Activated naive CD4-positive, alpha-beta T cell treated with anti-CD3 and anti-CD28 coated beads, Interleukin-2, amount 50 U/mL, for 24 hours (primary cell): ENCODE results near the gene NEDD4L.
A peak's percentile ranks its signal among the peaks of the same experiment; 100 is the strongest.

Experiments
- H3K27ac Mint-ChIP-seq: one replicate; pipeline ENCODE4 v1.8.0; 2021; ENCODE audit warnings: mild to moderate bottlenecking, mixed read lengths
- H3K27me3 Mint-ChIP-seq: one replicate; pipeline ENCODE4 v1.8.0; 2021; ENCODE audit warnings: mixed read lengths
- H3K36me3 Mint-ChIP-seq: one replicate; pipeline ENCODE4 v1.8.0; 2021; ENCODE audit warnings: mixed read lengths
- H3K4me1 Mint-ChIP-seq: one replicate; pipeline ENCODE4 v1.8.0; 2021; ENCODE audit warnings: mixed read lengths
- H3K4me3 Mint-ChIP-seq: one replicate; pipeline ENCODE4 v1.8.0; 2021; ENCODE audit warnings: mild to moderate bottlenecking, mixed read lengths
- H3K9me3 Mint-ChIP-seq: one replicate; pipeline ENCODE4 v1.8.0; 2021; ENCODE audit warnings: mixed read lengths

Gene NEDD4L

GRCh38 chr18:58315041-58315440 lies 271.0 kb downstream of the NEDD4L start:
- Mint-ChIP-seq H3K4me3 (no peak overlapping the region), H3K9me3 (no peaks in the 10 kb centered on the region), H3K4me1 (peaks cover 72% of the 10 kb centered on the region), H3K27ac (peak overlapping the region; percentile 23), H3K27me3 (no peaks in the 10 kb centered on the region), H3K36me3 (no peaks in the 10 kb centered on the region)

DNA sequence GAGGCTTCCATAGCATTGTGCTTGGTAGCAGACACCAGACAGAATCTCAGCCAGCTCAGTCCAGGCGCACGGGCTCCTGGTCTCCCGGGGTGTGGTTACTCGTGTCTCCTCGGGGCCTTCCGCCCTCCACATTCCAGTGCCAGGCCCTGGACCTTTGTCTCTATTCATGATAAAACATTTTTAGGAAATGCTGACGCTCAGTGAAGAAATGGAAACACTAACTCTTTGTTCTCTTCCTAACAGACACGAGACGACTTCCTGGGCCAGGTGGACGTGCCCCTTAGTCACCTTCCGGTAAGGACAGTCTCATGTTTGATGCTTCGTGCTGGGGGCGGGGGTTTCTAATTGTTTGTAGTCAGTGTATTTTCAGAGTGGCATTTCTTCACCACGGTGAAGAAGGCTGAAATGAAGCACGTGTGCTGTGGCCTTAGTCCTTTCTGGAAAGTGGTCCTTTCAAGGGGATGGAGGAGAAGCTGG lies 271.8 kb downstream of the NEDD4L start:
- H3K9me3 Mint-ChIP-seq = no peaks in the 10 kb centered on the region
- peaks cover 65% of the 10 kb centered on the region for H3K4me1 Mint-ChIP-seq
- no peak overlapping the region for H3K4me3 Mint-ChIP-seq
- no peaks in the 10 kb centered on the region for H3K36me3 Mint-ChIP-seq
- H3K27ac Mint-ChIP-seq = peak overlapping the region; percentile 53
- H3K27me3 Mint-ChIP-seq = no peaks in the 10 kb centered on the region

- H3K4me3 Mint-ChIP-seq = no peak overlapping the region
- peaks cover 62% of the 10 kb centered on the region for H3K4me1 Mint-ChIP-seq
- no peaks in the 10 kb centered on the region for H3K36me3 Mint-ChIP-seq
- no peak overlapping the region for H3K27ac Mint-ChIP-seq
- no peaks in the 10 kb centered on the region for H3K9me3 Mint-ChIP-seq
- no peaks in the 10 kb centered on the region for H3K27me3 Mint-ChIP-seq
Measured at GRCh38 chr18:58316396-58317342, 272.6 kb downstream of the NEDD4L start.

- no peak overlapping the region for H3K4me3 Mint-ChIP-seq
- H3K9me3 Mint-ChIP-seq = no peaks in the 10 kb centered on the region
- H3K27ac Mint-ChIP-seq = no peak overlapping the region
- no peaks in the 10 kb centered on the region for H3K36me3 Mint-ChIP-seq
- peaks cover 42% of the 10 kb centered on the region for H3K4me1 Mint-ChIP-seq
- H3K27me3 Mint-ChIP-seq = no peaks in the 10 kb centered on the region
Measured at GRCh38 chr18:58319719-58320118, 275.7 kb downstream of the NEDD4L start.

DNA sequence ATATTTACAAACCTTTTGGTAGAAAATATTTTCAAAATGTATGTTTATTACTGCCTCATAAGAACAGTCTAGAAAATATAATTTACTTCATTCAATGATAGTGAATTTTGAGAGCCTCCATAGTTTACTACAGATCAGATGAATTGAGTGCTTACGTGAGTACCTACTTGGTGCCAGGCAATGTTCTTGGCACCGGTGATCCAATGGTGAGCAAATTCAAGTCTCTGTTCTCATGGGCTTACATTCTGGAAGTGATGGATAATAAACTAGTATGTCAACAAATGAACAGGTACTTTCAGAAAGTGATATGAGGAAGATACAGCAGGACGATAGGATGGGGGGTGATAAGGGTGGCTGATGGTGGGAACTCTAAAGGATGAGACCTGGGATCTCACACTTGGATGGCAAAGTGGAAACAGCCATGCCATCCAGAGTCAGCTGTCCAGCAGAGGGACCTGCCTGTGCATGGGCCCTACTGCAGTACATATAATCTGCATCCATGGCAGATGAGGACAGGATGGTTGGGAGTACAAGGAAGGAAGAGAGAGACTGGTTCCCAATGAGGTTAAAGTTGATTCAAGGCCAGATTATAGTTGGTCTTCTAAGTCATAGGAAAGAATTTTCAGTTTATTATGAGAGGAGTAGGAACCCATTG lies 277.0 kb downstream of the NEDD4L start:
- H3K9me3 Mint-ChIP-seq = no peaks in the 10 kb centered on the region
- H3K36me3 Mint-ChIP-seq = no peaks in the 10 kb centered on the region
- H3K27ac Mint-ChIP-seq = no peak overlapping the region
- H3K4me1 Mint-ChIP-seq = peaks cover 33% of the 10 kb centered on the region
- H3K4me3 Mint-ChIP-seq = no peak overlapping the region
- no peaks in the 10 kb centered on the region for H3K27me3 Mint-ChIP-seq

GRCh38 chr18:58321986-58322385 lies 278.0 kb downstream of the NEDD4L start:
- H3K36me3 Mint-ChIP-seq = no peaks in the 10 kb centered on the region
- peaks cover 24% of the 10 kb centered on the region for H3K4me1 Mint-ChIP-seq
- no peaks in the 10 kb centered on the region for H3K27me3 Mint-ChIP-seq
- peak overlapping the region; percentile 50 for H3K4me3 Mint-ChIP-seq
- no peaks in the 10 kb centered on the region for H3K9me3 Mint-ChIP-seq
- H3K27ac Mint-ChIP-seq = peak overlapping the region; percentile 10

GRCh38 chr18:58322464-58322863 lies 278.4 kb downstream of the NEDD4L start:
- peaks cover 19% of the 10 kb centered on the region for H3K4me1 Mint-ChIP-seq
- H3K4me3 Mint-ChIP-seq = no peak overlapping the region
- H3K27ac Mint-ChIP-seq = no peak overlapping the region
- H3K27me3 Mint-ChIP-seq = no peaks in the 10 kb centered on the region
- no peaks in the 10 kb centered on the region for H3K9me3 Mint-ChIP-seq
- H3K36me3 Mint-ChIP-seq = no peaks in the 10 kb centered on the region

DNA sequence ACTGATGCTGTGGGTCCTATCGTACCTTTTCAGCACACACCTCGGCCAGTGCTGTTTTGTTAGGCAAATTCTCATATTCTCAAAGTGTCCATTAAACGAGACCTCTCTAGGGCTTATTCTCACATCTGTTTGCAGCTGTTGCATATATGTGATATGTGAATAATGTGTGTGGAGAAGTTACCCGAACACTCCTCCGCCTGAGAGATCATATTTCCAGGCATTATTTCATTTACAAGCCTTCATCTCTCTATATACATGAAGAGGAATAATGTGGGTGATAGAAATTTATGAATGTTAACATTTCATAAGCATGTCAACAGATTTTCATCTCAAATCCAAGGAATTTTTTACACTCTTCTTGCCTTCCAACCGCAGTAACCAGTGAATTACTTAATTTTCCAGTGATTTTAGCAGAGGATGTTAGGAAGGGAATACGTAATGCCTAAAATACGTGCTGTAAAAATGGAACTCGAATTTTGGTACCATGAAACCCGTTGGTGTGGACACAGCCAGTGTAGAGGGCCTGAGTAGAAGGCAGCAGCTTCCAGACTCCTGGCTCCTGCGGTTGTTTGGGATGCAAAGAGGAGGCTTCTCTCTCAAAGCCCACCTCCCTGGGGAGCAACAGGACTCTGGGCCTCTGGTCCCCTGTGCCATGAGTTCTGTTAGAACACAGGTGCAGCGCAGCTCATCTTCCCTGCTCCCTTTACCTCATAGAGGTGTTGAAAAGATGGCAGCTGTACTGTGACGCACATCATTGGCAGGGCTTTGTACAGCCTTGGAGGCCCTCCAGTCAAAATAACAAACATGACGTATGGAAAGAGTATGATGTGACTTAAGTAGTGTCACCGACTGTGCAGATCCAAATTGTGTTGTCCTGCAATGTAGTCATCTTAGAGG lies 280.1 kb downstream of the NEDD4L start:
- peaks cover 12% of the 10 kb centered on the region for H3K4me1 Mint-ChIP-seq

GRCh38 chr18:58324824-58325480 lies 280.9 kb downstream of the NEDD4L start:
- Mint-ChIP-seq H3K27ac (no peak overlapping the region), H3K9me3 (no peaks in the 10 kb centered on the region), H3K27me3 (no peaks in the 10 kb centered on the region), H3K36me3 (peaks cover 2% of the 10 kb centered on the region), H3K4me3 (no peak overlapping the region), H3K4me1 (peaks cover 12% of the 10 kb centered on the region)

More for the DNA sequence above, 280.1 kb downstream of the NEDD4L start:
- no peaks in the 10 kb centered on the region for H3K9me3 Mint-ChIP-seq
- H3K27me3 Mint-ChIP-seq = no peaks in the 10 kb centered on the region
- no peak overlapping the region for H3K27ac Mint-ChIP-seq
- H3K4me3 Mint-ChIP-seq = no peak overlapping the region
- peaks cover 2% of the 10 kb centered on the region for H3K36me3 Mint-ChIP-seq

DNA sequence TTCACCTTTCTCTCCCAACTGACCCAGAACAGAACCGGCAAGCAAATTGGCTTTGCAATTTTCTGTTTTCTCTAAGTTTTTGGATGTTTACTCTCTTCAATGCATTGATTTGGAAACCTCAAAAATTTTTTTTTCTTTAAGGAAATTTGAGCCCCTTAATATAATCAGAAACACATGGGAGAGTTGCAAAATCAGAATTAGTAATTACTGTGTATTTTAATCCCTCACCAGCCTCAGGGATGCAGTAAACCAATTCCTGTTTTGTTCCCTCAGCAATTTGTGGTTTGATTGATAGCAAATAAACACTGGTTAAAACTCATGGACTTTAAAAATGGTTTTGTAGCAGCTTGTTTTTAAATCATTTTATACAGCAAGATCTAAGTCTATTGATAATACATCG lies 281.5 kb downstream of the NEDD4L start:
- H3K4me1 Mint-ChIP-seq = peaks cover 12% of the 10 kb centered on the region
- H3K4me3 Mint-ChIP-seq = no peak overlapping the region
- H3K27me3 Mint-ChIP-seq = no peaks in the 10 kb centered on the region
- H3K36me3 Mint-ChIP-seq = peaks cover 2% of the 10 kb centered on the region
- H3K27ac Mint-ChIP-seq = no peak overlapping the region
- no peaks in the 10 kb centered on the region for H3K9me3 Mint-ChIP-seq

GRCh38 chr18:58334061-58334460 lies 290.0 kb downstream of the NEDD4L start:
- no peaks in the 10 kb centered on the region for H3K9me3 Mint-ChIP-seq
- peaks cover 5% of the 10 kb centered on the region for H3K36me3 Mint-ChIP-seq
- H3K27me3 Mint-ChIP-seq = no peaks in the 10 kb centered on the region
- no peaks in the 10 kb centered on the region for H3K4me1 Mint-ChIP-seq
- H3K4me3 Mint-ChIP-seq = no peak overlapping the region
- peak overlapping the region; percentile 35 for H3K27ac Mint-ChIP-seq

GRCh38 chr18:58335223-58335622 lies 291.2 kb downstream of the NEDD4L start:
- Mint-ChIP-seq H3K27ac (no peak overlapping the region), H3K4me3 (no peak overlapping the region), H3K36me3 (peaks cover 5% of the 10 kb centered on the region), H3K4me1 (no peaks in the 10 kb centered on the region), H3K9me3 (no peaks in the 10 kb centered on the region), H3K27me3 (no peaks in the 10 kb centered on the region)

DNA sequence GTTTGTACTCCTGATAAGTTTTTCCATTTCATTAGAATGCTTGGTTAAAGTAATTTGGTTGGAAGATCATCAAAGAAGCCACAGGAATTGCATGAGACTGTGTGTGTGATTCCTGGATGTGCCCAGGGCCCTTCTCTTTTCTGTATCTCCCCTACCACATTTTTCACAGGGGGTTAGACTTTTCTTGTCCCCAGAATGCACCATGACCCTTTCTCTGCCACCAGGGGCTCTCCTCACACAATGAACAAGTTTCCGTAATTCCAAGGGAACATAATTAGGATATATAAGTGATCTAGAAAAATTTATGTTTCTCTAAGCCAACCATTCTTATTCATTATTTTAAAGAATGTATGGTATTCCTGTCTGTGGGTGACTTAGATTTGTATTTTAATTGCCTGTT lies 291.8 kb downstream of the NEDD4L start:
- Mint-ChIP-seq H3K36me3 (peaks cover 5% of the 10 kb centered on the region), H3K9me3 (no peaks in the 10 kb centered on the region), H3K4me1 (no peaks in the 10 kb centered on the region), H3K27ac (no peak overlapping the region), H3K4me3 (no peak overlapping the region), H3K27me3 (no peaks in the 10 kb centered on the region)

DNA sequence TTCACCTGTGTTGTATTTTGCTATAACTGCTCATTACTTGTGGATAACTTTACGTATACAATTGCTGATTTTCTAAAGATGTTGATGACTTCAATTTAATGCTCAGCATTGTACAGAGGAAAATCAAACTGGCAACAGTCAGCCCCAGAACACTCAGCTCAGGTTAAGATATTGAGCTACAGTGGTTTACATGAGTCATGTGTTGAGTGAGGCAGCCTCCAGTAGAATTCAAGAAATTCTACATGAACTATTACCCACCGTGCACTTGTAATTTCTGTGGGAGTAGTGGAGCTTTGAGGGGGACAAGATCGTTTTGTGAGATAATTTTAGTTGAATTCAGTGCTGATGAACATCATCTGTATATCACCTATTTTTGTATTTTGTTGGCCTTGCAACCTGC lies 292.6 kb downstream of the NEDD4L start:
- Mint-ChIP-seq H3K27me3 (no peaks in the 10 kb centered on the region), H3K4me1 (no peaks in the 10 kb centered on the region), H3K4me3 (no peak overlapping the region), H3K36me3 (peaks cover 5% of the 10 kb centered on the region), H3K9me3 (no peaks in the 10 kb centered on the region), H3K27ac (no peak overlapping the region)

GRCh38 chr18:58337285-58337684 lies 293.3 kb downstream of the NEDD4L start:
- Mint-ChIP-seq H3K9me3 (no peaks in the 10 kb centered on the region), H3K36me3 (peaks cover 5% of the 10 kb centered on the region), H3K4me3 (no peak overlapping the region), H3K27me3 (no peaks in the 10 kb centered on the region), H3K27ac (no peak overlapping the region), H3K4me1 (no peaks in the 10 kb centered on the region)
